Sciatic nerve (tissue), 2 donors: ENCODE data around the gene GPRIN1. TPM values are rescaled to one million over a fixed set of nuclear protein-coding genes. Genes with fewer than 3 reads are reported as not detected.
A peak's percentile ranks its signal among the peaks of the same experiment; 100 is the strongest.

Experiments
- ATAC-seq: fragments of 200-7000 bp; cut with Tn5 transposase; one replicate; pipeline ENCODE4 v1.9.1; 2020; ENCODE audit warnings: mild to moderate bottlenecking, moderate library complexity
- DNase-seq: peaks from one replicate; pipeline ENCODE4 v3.0.0-alpha.2; 2020; ENCODE audit warnings: low spot score
- intact Hi-C: fragments of 100-400 bp; cut with DNase I; formaldehyde crosslinking; loops from one replicate; pipeline ENCODE4 v1.14.2; 2022
- total RNA-seq: library from RNA; stranded (reverse); fragmentation: NEBNext Ultra II Directional; extraction: Animal tissue kit (Norgen Biotek cat#: 25700); gene quantifications from one replicate; pipeline ENCODE4 v1.2.1, GENCODE V29; 2021
- donor health status: DM: no; HTN: no; CAD: no.
- donor health status: DM: no; HTN: no; CAD: no.

The GPRIN1 gene
- total RNA-seq, 1 donor from 2014 or later, result 0.53 TPM

DNA sequence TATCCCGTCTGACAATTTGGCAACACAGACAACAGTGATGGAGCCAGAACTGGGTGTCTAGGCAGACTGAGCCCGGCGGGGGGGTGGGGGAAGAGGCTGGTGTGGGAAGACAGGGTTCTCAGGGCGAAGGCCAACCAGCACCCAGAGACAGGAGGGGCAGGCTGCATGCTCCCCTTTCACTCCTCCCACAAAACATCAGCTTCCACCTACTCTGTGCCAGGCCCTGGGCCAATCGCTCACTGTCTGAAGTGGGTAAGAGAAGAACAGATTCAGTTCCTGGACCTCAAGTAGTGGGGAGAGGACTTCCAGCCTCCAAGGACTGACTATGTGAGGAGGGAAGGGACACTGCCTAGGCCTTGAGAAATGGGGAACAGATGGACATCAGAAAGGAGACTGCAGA is 17.6 kb upstream of the GPRIN1 start:
- intact Hi-C loops, result no loop called here
- ATAC-seq (no peak), DNase-seq (no peak)

DNA sequence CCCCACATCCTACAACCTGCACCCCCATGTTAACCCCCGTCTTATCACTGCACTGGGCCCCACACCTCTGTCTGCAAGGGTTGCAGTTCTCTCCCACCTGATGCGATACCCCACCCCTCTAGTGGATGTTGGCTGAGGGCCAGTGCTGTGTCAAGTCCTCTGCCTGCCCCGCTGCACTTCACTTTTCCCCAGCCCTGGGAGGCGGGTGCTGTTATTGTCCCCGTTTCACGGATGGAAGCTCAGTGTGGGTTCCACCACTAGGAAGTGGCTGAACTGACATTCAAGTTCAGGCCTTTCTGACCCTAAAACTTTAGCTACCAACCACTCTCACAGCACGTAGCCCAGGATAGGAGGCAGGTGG is 16.9 kb upstream of the GPRIN1 start:
- no peak for DNase-seq
- intact Hi-C loops, result no loop called here
- ATAC-seq, result no peak

DNA sequence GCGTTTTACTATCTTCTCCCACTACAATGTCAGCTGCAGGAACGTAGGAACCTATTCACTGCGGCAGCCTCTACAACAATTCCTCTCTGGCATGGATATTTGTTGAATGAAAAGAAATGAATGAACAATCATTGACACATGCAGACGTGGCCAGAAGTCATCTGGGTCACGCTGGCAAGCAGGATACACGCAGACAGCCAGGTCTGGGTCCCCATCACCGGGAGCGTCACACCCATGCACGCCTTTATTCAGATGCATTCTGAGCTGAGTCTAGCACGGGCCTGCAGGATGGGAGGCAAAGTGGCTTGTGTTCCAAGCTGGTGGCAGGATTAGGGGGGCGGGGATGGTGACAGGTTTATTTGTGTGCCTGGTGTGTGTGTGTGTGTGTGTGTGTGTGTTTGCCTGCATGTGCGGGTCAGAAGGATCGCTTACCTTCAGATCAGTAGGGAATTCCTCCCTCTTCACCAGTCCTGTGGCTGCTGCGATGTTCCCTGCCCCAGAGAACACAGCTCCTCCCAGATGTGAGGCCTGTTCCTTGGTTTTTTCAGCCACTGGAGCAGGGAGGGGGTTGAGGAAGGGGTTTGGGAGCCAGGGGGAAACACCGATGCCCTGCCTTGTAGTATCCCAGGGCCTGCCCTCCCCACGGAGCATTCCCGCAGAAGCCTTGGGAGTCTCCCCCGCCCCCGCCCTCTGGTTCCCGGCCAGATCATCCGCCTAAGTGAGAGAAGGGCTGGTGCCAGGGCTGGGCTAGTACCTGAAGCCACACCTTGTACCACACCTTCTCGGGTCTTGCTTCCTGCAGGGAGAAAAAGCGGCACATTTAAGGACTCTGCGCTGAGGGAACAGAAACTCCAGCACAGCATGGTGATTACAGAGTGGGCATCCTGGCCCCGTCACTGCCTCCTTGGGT is 16.3 kb upstream of the GPRIN1 start:
- DNase-seq (no peak), ATAC-seq (no peak)
- intact Hi-C loops, result no loop called here

DNA sequence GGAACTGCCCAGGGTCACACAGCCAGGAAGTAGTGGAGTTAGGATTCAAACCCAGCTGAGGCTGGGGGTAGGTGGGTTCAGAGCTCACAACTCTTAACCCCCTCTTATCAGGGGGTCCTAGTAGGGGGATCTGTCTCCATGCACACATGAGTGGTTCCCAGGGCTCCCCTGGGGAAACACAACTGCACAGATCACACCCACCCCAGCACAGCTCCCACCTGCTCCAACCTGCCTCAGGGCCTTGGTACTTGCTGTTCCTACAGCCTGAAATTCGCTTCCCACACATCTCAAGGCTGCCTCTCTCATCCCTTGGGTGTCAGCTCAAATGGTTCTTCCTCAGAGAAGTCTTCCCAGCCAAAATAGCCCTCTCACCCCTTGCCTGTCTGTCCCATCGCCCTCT is 15.6 kb upstream of the GPRIN1 start:
- intact Hi-C loops, result no loop called here
- ATAC-seq (no peak), DNase-seq (no peak)

DNA sequence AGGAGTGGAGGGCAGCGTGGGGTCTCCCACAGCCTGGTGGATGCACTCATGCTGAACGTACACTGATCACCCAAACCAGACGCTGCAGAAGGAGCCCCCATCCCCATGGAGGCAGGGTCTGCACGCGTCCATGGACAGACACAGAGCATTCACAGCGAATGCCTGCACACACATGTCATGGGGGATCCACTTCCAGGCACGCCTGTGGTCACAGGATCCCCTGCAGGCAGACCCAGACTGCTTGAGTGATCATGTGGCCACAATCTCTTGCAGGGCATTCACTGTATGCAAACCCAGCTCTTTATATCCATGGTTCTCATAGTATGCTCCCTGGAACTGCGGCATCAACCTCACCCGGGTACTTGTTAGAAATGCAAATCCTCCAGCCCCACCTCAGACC is 15.0 kb upstream of the GPRIN1 start:
- DNase-seq, result no peak
- intact Hi-C loops, result no loop called here
- no peak for ATAC-seq

DNA sequence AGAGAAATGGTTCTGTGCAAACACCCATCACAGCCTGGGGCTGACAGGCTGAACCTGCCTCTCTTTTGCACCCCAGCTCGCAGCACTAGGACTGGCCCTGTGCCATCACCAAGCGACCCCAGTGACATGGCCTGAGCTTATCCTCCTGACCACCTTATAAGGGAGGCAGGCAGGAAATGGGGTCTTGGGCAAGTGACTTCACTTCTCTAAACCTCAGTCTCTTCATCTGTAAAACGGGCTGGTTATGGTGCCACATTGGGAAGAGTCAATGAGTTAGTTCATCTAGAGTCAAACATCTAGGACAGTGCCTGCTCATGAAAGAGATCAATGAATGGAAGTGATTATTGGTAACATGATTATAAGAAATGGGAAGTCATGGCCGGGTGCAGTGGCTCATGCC is 14.2 kb upstream of the GPRIN1 start:
- ATAC-seq, result no peak
- DNase-seq, result no peak
- intact Hi-C loops, result no loop called here

DNA sequence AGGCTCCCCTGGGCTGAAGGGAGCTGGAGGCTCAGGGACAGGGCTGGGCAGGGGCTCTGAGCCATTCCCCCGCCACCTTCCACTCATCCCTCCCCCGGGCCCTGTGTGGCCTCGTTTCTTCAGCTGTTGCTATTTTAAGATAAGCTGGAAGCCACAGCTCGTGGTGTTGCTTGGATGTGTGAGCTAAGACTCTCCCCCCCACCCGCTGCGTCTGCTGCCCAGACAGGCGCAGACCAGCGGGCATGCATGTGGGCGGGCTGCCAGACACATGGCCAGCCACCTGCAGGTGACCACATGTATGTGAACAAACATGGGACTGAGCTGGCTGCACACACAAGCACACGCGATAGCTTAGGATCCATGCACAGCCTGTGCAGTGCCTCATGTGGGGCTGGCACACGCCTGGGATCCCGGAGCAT is 11.7 kb upstream of the GPRIN1 start:
- ATAC-seq (no peak), DNase-seq (no peak)
- intact Hi-C loops, result no loop called here

DNA sequence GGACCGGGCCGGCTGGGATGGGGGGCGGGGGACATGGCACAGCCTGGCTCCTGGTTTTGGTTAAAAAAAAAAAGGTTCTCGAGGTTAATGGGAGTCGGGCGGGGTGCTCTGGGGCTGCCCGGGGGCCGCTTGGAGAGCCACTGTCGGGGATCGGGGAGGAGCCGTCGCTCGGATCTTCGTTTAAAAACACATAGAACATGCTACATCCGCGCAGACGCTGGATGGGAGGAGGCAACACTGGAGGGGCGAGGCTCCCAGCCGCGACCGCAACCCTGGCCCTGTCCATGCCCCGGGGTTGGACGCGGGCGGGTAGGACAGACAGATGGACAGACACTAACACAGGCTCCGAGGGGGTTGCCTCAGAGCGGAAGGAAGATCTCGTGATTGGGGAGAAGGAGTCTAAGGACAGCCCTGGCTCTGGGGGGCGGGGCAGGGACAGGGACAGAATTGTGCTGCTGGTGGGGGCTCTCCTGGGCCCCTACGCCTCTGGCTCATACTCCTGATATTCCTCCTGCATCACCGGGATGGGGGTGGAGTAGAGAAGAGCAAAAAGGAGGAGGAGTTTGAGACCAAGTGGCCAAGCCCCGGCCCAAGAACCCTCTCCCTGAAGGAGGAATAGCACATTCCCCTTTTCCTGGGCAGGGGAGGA is 10.5 kb upstream of the GPRIN1 start:
- DNase-seq (no peak), ATAC-seq (peak; percentile 23)
- intact Hi-C loops, result no loop called here

DNA sequence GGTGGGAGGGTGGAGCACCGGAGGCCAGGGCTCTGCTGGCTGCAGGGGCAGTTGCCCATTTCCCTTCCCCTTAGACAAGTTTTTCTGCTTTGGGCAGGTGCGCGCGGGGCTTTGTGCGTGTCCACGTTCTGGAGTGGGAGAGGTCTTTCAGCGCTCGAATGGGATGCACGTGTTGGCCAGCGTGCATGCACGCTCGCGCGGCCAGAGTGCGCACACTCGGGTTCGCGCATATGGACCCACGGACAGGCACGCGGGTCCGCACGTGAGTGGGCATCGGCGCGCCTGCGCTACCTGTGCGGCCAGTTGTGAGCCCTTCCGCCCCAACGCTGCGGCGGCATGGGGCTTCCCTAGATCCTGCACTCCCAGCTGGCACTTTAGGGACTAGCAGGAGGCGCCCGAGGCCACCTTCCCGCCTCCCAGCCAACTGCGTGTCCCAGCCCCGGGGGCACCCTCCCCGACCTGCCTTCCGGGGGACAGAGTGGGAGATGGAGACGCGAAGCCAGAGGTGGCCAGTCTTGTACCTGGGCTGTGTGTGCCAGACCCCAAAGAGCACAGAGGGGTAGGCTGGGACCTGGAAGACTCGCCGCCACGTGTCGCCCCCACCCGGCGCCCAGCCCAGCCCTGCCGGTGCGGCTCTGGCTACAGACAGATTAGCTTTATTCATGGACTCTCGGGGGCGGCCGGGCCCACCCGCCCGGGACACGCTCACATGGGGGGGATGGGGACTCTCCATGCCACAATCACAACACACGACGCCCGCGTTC is 9.8 kb upstream of the GPRIN1 start:
- intact Hi-C loops, result no loop called here
- DNase-seq, result no peak
- no peak for ATAC-seq

DNA sequence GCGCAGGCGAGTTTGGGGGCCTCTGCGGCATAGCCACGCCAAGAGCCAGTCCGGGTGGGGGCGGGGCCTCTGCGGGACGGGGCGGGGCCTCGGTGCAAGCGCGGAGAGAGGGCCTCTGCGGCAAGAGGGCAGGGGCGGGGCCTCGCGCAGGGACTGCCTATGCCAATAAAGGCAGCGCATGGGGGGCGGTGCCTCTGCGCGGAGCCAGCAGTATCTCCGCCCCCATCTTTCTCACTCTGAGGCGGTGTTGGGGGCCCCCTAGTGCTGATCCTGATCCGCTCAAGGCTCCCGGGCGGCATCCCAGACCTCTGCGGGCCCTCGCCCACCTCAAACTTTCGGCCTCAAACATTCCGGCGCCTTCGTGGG is 9.2 kb upstream of the GPRIN1 start:
- peak; percentile 77 for DNase-seq
- intact Hi-C loops, result no loop called here
- ATAC-seq, result peak; percentile 85

DNA sequence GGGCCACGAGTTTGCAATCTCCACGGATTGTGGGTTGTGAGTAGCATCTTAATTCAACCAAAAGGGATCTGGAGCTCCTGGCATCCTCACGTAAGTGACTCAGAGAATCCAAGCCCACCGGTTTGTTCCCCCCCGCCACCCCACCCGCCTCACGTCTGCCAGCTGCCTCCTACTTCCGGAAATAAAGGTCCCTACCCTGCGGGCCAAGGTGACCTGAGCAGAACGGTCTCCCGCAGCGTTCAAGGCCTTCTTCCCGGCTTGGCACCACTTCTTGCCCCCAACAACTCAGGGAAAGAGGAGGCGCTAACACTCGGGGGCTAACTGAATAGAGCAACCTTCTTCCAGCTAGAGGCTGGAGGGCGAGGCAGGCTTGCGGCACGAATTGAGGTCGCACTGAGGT is 8.8 kb upstream of the GPRIN1 start:
- DNase-seq, result no peak
- ATAC-seq, result no peak
- intact Hi-C loops, result no loop called here

DNA sequence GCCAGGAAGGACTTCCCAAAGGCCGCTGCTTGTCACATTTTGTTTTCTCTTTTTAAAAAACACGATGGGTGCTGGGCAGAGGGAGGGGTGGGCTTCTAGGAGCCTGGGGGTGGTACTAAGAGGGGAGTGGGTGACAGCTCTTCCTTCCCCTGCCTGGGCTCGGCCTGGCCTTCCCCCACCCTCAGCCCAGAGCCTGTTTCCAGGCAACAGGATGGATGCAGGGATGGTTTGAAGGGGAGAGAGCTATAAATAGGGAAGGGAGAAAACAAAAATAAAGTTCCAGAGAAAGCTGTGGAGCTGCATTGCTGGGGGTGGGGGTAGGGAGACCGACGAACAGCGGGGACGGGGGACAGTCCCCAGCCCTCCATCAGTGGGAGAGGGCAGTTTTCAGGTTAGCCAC is 6.6 kb upstream of the GPRIN1 start:
- intact Hi-C loops, result no loop called here
- ATAC-seq, result no peak

DNA sequence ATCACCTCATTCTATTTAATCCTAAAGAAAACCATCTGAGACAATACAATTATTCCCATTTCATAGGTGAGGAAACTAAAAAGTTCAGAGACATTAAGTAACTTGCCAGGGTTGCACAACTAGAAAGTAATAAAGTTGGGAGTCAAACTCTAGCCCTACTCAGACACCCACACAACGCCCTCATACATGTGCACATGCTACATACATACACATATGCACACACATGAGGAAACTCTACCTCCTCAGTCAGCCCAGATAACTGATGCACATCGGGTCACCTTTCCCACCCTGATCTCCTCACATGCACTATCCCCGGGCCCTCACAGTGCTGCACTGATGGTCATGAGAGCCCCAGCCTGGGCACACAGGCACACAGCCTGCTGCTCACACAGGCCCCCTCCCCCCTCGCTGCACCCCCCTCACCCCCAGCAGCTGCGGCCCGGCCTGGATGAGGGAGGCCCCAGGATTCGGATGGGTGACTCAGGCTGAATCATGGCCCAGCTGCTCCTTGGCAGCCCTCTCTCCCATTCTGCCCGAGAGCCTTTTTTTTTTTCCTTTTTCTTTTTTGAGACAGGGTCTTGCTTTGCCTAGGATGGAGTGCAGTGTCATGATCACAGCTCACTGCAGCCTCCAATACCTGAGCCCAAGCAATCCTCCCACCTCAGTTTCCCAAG is 5.0 kb upstream of the GPRIN1 start:
- ATAC-seq (no peak), DNase-seq (no peak)
- intact Hi-C loops, result no loop called here

More for the DNA sequence above, 6.6 kb upstream of the GPRIN1 start:
- DNase-seq, result no peak

DNA sequence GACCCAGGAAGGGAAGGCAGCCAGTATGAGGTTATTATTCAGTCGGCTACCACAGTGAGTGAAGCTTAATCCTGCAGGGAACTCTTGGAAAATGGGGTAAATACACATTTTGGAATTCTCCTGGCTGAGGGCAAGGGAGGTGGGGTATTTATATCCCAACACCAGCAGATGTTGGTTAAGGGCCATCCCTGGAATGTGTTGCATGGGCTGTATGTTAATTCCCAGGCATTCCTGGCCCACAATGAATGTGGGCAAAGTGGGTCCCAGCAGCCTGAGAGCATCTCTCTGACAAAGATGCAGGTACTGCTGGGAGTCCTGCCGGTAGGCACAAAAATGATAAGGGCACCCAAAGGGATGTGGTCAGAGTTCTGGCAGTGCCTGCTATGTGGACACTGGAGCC is 2.9 kb upstream of the GPRIN1 start:
- ATAC-seq (no peak), DNase-seq (no peak)
- intact Hi-C loops, result no loop called here

DNA sequence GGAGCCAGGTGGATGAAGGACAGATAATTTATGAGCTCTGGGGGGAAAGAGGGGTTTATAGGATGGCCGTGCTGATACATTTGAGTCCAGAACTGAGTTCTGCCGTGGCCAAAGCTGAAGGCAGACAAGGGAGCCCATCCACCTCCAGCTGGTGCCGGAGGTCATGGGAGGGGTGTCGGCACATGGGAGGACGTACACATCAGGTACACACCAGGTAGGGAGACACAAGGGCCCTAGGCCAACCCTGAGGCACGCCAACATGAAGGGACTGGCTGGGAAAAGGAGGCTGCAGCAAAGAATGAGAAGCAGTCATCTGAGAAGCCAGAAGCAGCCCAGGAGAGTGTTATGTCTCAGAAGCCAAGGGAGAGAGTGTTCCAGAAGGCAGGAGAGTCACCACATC is 2.1 kb upstream of the GPRIN1 start:
- ATAC-seq, result no peak
- intact Hi-C loops, result no loop called here
- DNase-seq, result no peak

DNA sequence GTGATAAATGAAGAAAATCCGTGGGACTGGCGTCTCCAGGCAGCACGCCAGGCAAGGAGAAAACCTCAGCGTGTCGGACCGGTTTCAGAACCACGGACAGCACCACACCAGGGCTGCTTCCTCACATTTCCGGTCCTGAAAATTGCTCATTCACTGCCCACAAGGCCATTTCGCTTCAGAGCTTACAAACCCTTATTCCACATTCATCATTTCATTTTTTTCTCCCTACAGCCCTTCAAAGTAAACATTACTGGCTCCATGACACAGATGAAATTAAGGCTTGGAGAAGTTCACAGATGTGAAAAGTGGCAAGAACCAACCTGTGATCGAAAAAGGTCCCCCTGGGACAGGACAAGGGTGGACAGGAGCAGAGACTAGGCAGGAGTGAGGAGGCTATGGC is 1.5 kb upstream of the GPRIN1 start:
- DNase-seq (peak; percentile 87), ATAC-seq (no peak)
- intact Hi-C loops, result no loop called here

DNA sequence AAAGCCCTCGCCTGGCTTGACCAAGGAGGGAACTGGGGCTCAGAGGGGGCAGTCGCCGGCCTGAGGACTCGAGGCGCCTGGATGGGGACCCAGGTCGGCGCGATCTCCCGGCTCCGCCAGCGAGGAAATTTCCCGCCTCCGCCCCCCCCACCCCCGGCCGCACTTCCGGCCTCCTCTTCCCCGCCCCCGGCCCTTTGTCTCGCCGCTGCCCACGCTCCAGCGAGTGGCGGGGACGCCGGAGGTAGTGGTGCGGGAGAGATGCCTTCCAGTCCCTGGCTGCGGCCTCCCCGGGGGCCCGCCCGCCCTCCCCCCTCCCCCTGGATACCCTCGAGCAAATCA is 448 bp upstream of the GPRIN1 start:
- intact Hi-C loops, result no loop called here
- DNase-seq (no peak), ATAC-seq (no peak)

DNA sequence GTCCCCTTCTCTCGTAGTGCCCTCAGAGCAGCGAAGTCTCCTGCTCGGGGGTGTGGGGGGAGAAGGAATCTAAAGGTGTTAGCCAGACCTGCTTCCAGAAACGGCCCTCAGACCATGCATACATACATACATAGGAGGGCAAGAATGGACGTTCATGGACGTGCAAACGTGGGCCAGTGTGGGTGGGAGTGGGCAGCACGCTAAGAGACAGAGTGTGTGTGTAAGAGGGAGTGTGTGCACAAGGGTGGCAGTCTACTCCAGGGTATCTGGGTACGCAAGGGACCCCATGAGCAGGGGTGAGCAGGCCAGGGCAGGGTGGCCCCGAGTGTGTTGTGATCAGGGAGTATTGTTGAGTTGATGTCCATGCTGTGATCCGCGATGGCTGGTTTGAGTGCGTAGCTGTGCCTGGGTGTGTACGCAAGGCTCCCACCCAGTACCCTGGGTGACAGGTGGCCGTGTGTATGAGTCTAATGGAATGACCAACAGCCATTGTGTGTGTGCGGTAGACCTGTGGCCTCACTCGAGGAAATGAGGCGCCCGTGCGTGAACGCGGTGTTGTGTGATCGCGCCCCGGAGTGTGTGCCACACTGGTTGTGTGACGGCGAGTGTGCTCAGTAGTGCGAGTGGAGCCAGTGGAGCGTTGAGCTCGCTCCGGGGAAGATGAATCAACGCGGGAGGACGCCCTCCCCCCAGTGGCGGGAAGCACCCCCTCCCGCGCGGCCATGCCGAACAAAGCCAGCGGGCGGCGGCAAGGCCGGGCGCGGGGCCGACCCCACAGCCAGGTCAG is 826 bp downstream of the GPRIN1 start:
- DNase-seq (no peak), ATAC-seq (no peak)
- intact Hi-C loops, result no loop called here

DNA sequence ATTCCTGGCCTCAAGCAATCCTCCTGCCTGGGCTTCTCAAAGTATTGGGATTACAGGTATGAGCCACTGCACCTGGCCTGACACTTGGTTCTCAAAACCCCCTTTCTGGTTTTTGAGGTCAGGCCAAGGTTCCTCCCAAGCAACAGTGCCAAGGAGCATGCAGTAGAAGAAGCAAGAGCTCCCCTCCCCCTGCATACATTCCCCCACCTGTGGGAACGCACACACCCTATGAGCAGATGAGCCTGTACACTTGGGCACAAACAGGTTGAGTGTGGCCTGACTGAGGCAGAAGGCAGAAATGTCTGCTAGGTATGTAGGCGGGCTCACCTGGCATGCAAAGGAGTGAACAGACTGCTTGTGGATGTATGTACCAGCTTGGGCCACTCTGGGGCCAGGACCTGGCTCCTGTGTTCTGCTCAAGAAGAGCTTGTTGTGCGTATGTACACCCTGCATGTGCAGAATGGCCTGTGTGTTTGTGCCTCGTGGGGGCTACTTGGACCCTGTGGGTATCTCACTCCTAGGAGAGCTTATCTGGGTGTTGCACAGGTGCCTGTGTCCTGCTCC is 1.7 kb downstream of the GPRIN1 start:
- intact Hi-C loops, result no loop called here
- ATAC-seq (no peak), DNase-seq (no peak)
